PC-3 (cell line): ENCODE measurements around the gene SMAP1.

Experiments
- CTCF ChIP-seq: fragments of 300-600 bp; sonication (generic); conservative IDR thresholded peaks from 2 replicates; pipeline ENCODE4 v1.5.1; 2017; ENCODE audit warnings: antibody characterized with exemption, low read depth, mild to moderate bottlenecking, low read length
- EZH2 ChIP-seq: fragments of 300-600 bp; sonication (generic); IDR thresholded peaks from one replicate; pipeline ENCODE4 v1.6.1; 2017; ENCODE audit warnings: antibody characterized with exemption, mild to moderate bottlenecking, low read length; ENCODE audit not compliant: unreplicated experiment
- EZH2phosphoT487 ChIP-seq: fragments of 300-600 bp; sonication (generic); IDR thresholded peaks from 2 replicates; pipeline ENCODE4 v1.6.1; 2018; ENCODE audit warnings: mild to moderate bottlenecking, antibody characterized with exemption, low read length, borderline replicate concordance

- no peak for TF ChIP-seq CTCF
- no peak for TF ChIP-seq EZH2
- TF ChIP-seq EZH2phosphoT487 = no peak
Measured at GRCh38 chr6:70636596-70636995, 31.1 kb upstream of the SMAP1 start.
